NT2/D1 (cell line): ENCODE results near the gene SIGLEC12.
"Not testable (repeated sequence)": the region's sequence is repeated elsewhere in the genome, so short reads cannot be mapped to it uniquely, and the experiment has no call there.

Experiments
- DNase-seq: peaks from one replicate; pipeline ENCODE4 v3.0.0-alpha.2; 2011; ENCODE audit warnings: low read depth, low spot score
- H3K27me3 ChIP-seq: 2 replicates; pipeline ENCODE4 v1.6.0; 2011; ENCODE audit warnings: mild to moderate bottlenecking; ENCODE audit not compliant: insufficient read length, insufficient read depth
- H3K36me3 ChIP-seq: 2 replicates; pipeline ENCODE4 v1.6.1; 2011; ENCODE audit warnings: mild to moderate bottlenecking, low read length, mixed read lengths; ENCODE audit not compliant: insufficient read depth, insufficient read length
- H3K4me1 ChIP-seq: 2 replicates; pipeline ENCODE4 v1.5.1; 2011; ENCODE audit not compliant: insufficient read depth, insufficient read length
- H3K4me3 ChIP-seq: 2 replicates; pipeline ENCODE4 v1.5.1; 2011; ENCODE audit warnings: low read depth; ENCODE audit not compliant: insufficient read length
- H3K9ac ChIP-seq: 2 replicates; pipeline ENCODE4 v1.6.0; 2011; ENCODE audit warnings: low read depth; ENCODE audit not compliant: insufficient read length
- H3K9me3 ChIP-seq: 2 replicates; pipeline ENCODE4 v1.5.1; 2011; ENCODE audit warnings: mild to moderate bottlenecking, low read length; ENCODE audit not compliant: insufficient read depth
- SUZ12 ChIP-seq: IDR thresholded peaks from 2 replicates; pipeline ENCODE4 v1.6.1; 2011; ENCODE audit not compliant: insufficient read length, insufficient read depth; ENCODE audit errors: extremely low read depth
- YY1 ChIP-seq: IDR thresholded peaks from 2 replicates; pipeline ENCODE4 v1.6.1; 2011; ENCODE audit not compliant: insufficient read length, insufficient read depth
- ZNF274 ChIP-seq: IDR thresholded peaks from 2 replicates; pipeline ENCODE4 v1.6.1; 2011; ENCODE audit warnings: mild to moderate bottlenecking, low read depth, low read length

The SIGLEC12 gene

DNA sequence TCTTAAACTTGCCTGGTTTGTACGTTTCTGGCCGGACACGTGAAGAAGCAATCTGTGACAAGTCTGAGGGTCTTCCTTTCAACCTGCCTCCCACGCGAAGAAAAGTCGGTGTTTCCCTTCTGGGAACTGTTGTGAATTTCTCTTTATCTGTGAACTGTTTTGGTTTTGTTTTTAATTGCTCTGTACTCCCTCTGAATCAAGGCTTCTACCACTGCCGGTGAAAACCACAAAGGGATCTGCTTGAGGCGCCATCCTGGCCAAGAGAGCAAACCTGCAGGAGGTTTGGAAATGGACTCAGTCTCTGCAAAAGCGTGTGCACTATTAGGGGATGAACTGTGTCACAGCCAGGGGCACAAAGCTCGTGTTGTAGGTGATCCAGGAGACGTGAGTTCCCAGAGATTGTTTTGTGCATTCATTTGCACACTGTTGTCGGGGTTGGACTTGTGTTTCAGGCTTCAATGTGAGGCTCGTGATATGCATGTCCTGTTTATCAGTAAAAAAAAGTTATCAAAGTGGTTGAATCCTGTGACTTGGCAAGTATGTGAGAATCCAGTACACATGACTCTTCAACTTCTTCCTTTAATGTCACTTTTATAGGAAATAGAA, 53.1 kb downstream of the SIGLEC12 start:
- no peak overlapping the region for H3K9ac ChIP-seq
- TF ChIP-seq ZNF274 (no peak), SUZ12 (no peak), YY1 (no peak)
- H3K36me3 ChIP-seq, result no peaks in the 10 kb centered on the region
- no peak for DNase-seq
- H3K4me3 ChIP-seq, result no peak overlapping the region
- H3K9me3 ChIP-seq, result no peaks in the 10 kb centered on the region; the same call in 1 of the 2 replicates
- no peaks in the 10 kb centered on the region for H3K27me3 ChIP-seq
- H3K4me1 ChIP-seq, result no peaks in the 10 kb centered on the region

DNA sequence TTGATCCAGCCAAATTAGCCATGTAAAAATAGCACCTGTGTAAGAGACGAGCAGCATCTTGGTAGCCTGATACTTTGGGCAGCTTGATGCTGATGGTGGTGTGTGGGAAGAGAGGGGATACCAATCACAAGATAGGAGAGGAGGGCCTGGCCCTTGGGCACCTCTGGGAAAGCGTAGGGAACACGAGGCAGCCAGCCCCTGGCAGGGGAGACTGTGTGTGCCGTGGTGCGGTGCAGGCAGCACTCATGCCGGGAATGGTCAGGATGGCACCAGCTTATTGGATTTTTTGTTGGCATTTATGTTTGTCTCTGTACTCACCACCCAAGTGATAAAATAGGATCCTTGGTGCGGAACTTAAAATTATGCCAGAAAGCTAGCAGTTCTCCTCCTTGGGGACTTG, 53.6 kb downstream of the SIGLEC12 start:
- no peak overlapping the region for H3K4me3 ChIP-seq
- no peak for DNase-seq
- TF ChIP-seq ZNF274 (no peak), SUZ12 (no peak), YY1 (no peak)
- no peaks in the 10 kb centered on the region for H3K36me3 ChIP-seq
- H3K4me1 ChIP-seq, result no peaks in the 10 kb centered on the region
- no peaks in the 10 kb centered on the region for H3K27me3 ChIP-seq
- no peak overlapping the region for H3K9ac ChIP-seq
- no peaks in the 10 kb centered on the region; the same call in 1 of the 2 replicates for H3K9me3 ChIP-seq

DNA sequence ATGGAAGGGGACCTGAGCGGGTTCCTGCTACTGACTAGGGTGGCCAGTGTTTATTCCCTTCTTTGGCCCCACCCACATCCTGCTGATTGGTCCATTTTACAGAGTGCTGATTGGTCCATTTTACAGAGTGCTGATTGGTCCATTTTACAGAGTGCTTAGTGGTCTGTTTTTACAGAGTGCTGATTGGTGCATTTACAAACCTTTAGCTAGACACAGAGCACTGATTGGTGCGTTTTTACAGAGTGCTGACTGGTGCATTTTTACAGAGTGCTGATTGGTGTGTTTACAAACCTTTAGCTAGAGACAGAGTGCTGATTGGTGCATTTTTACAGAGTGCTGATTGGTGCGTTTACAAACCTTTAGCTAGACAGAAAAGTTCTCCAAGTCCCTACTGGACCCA, 54.1 kb downstream of the SIGLEC12 start:
- not testable (repeated sequence) for H3K9me3 ChIP-seq, H3K9ac ChIP-seq, DNase-seq, H3K36me3 ChIP-seq, H3K27me3 ChIP-seq, H3K4me1 ChIP-seq, H3K4me3 ChIP-seq

- no peak overlapping the region for H3K9ac ChIP-seq
- TF ChIP-seq ZNF274, result no peak
- no peaks in the 10 kb centered on the region for H3K9me3 ChIP-seq
- H3K36me3 ChIP-seq, result no peaks in the 10 kb centered on the region
- no peak overlapping the region for H3K4me3 ChIP-seq
- no peaks in the 10 kb centered on the region for H3K4me1 ChIP-seq
- no peaks in the 10 kb centered on the region for H3K27me3 ChIP-seq
- no peak for DNase-seq
These were observed 59.9 kb downstream of the SIGLEC12 start for GRCh38 chr19:51441410-51442390.
